ENCODE results near the gene AMN1. TPM values are rescaled to one million over a fixed set of nuclear protein-coding genes. Genes with fewer than 3 reads are reported as not detected.

The AMN1 gene
- total RNA-seq, 1 donor from 2014 or later, result 9.9 TPM

GRCh38 chr12:31631809-31632208, 97.0 kb downstream of the AMN1 start:
- DNase-seq (no peak), ATAC-seq (peak; percentile 63)
- Histone ChIP-seq H3K27me3 (no peaks in the 10 kb centered on the region), H3K27ac (no peak overlapping the region), H3K4me3 (no peak overlapping the region), H3K4me1 (no peaks in the 10 kb centered on the region), H3K9me3 (no peaks in the 10 kb centered on the region), H3K36me3 (no peaks in the 10 kb centered on the region)
- TF ChIP-seq CTCF (IDR thresholded peaks at IDR 0.05), result no peak
- intact Hi-C loops (cut with DNase I), result loop anchor here (5.0 kb wide), 1 partner anchor 230 kb away; no protein-coding TSS in a partner anchor

- H3K4me1 ChIP-seq, result no peaks in the 10 kb centered on the region
- H3K4me3 ChIP-seq, result no peak overlapping the region
- H3K27ac ChIP-seq, result no peak overlapping the region
- no peaks in the 10 kb centered on the region for H3K36me3 ChIP-seq
- intact Hi-C loops (cut with DNase I), result loop anchor here (5.0 kb wide), 1 partner anchor 229 kb away; no protein-coding TSS in a partner anchor
- DNase-seq, result no peak
- TF ChIP-seq CTCF (IDR thresholded peaks at IDR 0.05), result no peak
- H3K9me3 ChIP-seq, result no peaks in the 10 kb centered on the region
- ATAC-seq, result no peak
- H3K27me3 ChIP-seq, result no peaks in the 10 kb centered on the region
Measured at GRCh38 chr12:31631023-31631724, 97.6 kb downstream of the AMN1 start.

- Histone ChIP-seq H3K36me3 (no peaks in the 10 kb centered on the region), H3K4me1 (no peaks in the 10 kb centered on the region), H3K27ac (no peak overlapping the region), H3K4me3 (no peak overlapping the region), H3K27me3 (no peaks in the 10 kb centered on the region), H3K9me3 (no peaks in the 10 kb centered on the region)
- intact Hi-C loops (cut with DNase I), result loop anchor here (5.0 kb wide), 1 partner anchor 228 kb away; no protein-coding TSS in a partner anchor
- ATAC-seq, result no peak
- no peak for TF ChIP-seq CTCF (IDR thresholded peaks at IDR 0.05)
- no peak for DNase-seq
Measured at GRCh38 chr12:31629756-31630732, 98.8 kb downstream of the AMN1 start.

- no peak overlapping the region for H3K4me3 ChIP-seq
- H3K4me1 ChIP-seq, result no peaks in the 10 kb centered on the region
Measured at GRCh38 chr12:31627456-31628054, 101.3 kb downstream of the AMN1 start.

More at GRCh38 chr12:31627456-31628054, 101.3 kb downstream of the AMN1 start:
- H3K36me3 ChIP-seq, result no peaks in the 10 kb centered on the region
- no peak overlapping the region for H3K27ac ChIP-seq
- no peaks in the 10 kb centered on the region for H3K27me3 ChIP-seq
- DNase-seq, result no peak
- intact Hi-C loops (cut with DNase I), result no loop called here
- TF ChIP-seq CTCF (IDR thresholded peaks at IDR 0.05), result no peak
- H3K9me3 ChIP-seq, result no peaks in the 10 kb centered on the region
- ATAC-seq, result no peak

All from upper lobe of right lung (tissue), 1 donor.